LoVo (cell line): ENCODE results near the gene PLXND1.
"Not testable (repeated sequence)": the region's sequence is repeated elsewhere in the genome, so short reads cannot be mapped to it uniquely, and the experiment has no call there.

Experiments
- DNase-seq: peaks from one replicate; pipeline ENCODE4 v3.0.0-alpha.2; 2016; ENCODE audit warnings: low spot score

PLXND1 gene

GRCh38 chr3:129547241-129547640 is 59.2 kb downstream of the PLXND1 start:
- no peak for DNase-seq

GRCh38 chr3:129545951-129546350 is 60.5 kb downstream of the PLXND1 start:
- not testable (repeated sequence) for DNase-seq

GRCh38 chr3:129543999-129544398 is 62.5 kb downstream of the PLXND1 start:
- no peak for DNase-seq

GRCh38 chr3:129543156-129543790 is 63.2 kb downstream of the PLXND1 start, which contains the start of gene H1-8:
H1-8 (plus strand) TSS chr3:129543175; CDS start chr3:129543219, 44 bp downstream.
- no peak for DNase-seq

- DNase-seq = no peak
Measured at GRCh38 chr3:129542747-129543146, 63.7 kb downstream of the PLXND1 start.

GRCh38 chr3:129540776-129541516 is 65.5 kb downstream of the PLXND1 start:
- DNase-seq = no peak

- DNase-seq = no peak
Measured at GRCh38 chr3:129539206-129539605, 67.3 kb downstream of the PLXND1 start.

GRCh38 chr3:129536804-129537203 is 69.7 kb downstream of the PLXND1 start:
- DNase-seq = no peak

- no peak for DNase-seq
Measured at GRCh38 chr3:129536374-129536667, 70.2 kb downstream of the PLXND1 start.

GRCh38 chr3:129535075-129535474 is 71.4 kb downstream of the PLXND1 start:
- DNase-seq = no peak

GRCh38 chr3:129534428-129535027 is 71.9 kb downstream of the PLXND1 start:
- no peak for DNase-seq

GRCh38 chr3:129533406-129533805 is 73.1 kb downstream of the PLXND1 start:
- DNase-seq = no peak

GRCh38 chr3:129532261-129532660 is 74.2 kb downstream of the PLXND1 start:
- no peak for DNase-seq

GRCh38 chr3:129531699-129532098 is 74.8 kb downstream of the PLXND1 start:
- DNase-seq = no peak

- DNase-seq = no peak
Measured at GRCh38 chr3:129530821-129531220, 75.7 kb downstream of the PLXND1 start.

GRCh38 chr3:129530251-129530791 is 76.2 kb downstream of the PLXND1 start:
- no peak for DNase-seq

- DNase-seq = no peak
Measured at GRCh38 chr3:129529436-129530210, 76.9 kb downstream of the PLXND1 start.

- DNase-seq = no peak
Measured at GRCh38 chr3:129528589-129529100, 77.8 kb downstream of the PLXND1 start, which contains the start of gene RHO. RHO (plus strand) TSS chr3:129528639; CDS start chr3:129528734, 95 bp downstream.

GRCh38 chr3:129527262-129527661 is 79.2 kb downstream of the PLXND1 start:
- no peak for DNase-seq

- no peak for DNase-seq
Measured at GRCh38 chr3:129526121-129526900, 80.2 kb downstream of the PLXND1 start.

GRCh38 chr3:129525341-129525968 is 81.0 kb downstream of the PLXND1 start:
- no peak for DNase-seq
